Brain microvascular endothelial cell (primary cell): ENCODE measurements around the gene CLDN9.

Experiments used
- DNase-seq: peaks from one replicate; pipeline ENCODE4 v3.0.0-alpha.2; 2020
- H3K27ac ChIP-seq: fragments of 250-450 bp; sonication (Bioruptor Pico); 2 replicates; pipeline ENCODE4 v1.5.1; 2020; ENCODE audit warnings: mild to moderate bottlenecking, moderate library complexity
- H3K27me3 ChIP-seq: fragments of 250-450 bp; sonication (Bioruptor Pico); replicated peaks from 2 replicates; pipeline ENCODE4 v1.5.1; 2020; ENCODE audit warnings: mild to moderate bottlenecking
- H3K36me3 ChIP-seq: fragments of 250-450 bp; sonication (Bioruptor Pico); replicated peaks from 2 replicates; pipeline ENCODE4 v1.5.1; 2020; ENCODE audit warnings: mild to moderate bottlenecking
- H3K4me3 ChIP-seq: 2 replicates; pipeline ENCODE4 v1.5.1; 2011; ENCODE audit warnings: low read depth, mild to moderate bottlenecking, control low read depth, low read length, moderate library complexity
- CTCF ChIP-seq: IDR thresholded peaks from 2 replicates; pipeline ENCODE4 v1.5.1; 2011; ENCODE audit warnings: low read depth, mild to moderate bottlenecking, moderate library complexity, low read length, control low read depth, inconsistent platforms; ENCODE audit errors: missing control alignments
- in situ Hi-C: cut with HindIII; loops from 2 replicates; pipeline ENCODE4 v1.10.0; 2017; ENCODE audit warnings: low sequenced_read_pairs, low pct_ligation_motif_present

CLDN9 gene

GRCh38 chr16:2966808-2967191 is 45.9 kb upstream of the CLDN9 start:
- no peaks in the 10 kb centered on the region for H3K36me3 ChIP-seq
- H3K27me3 ChIP-seq, result peaks cover 52% of the 10 kb centered on the region
- H3K4me3 ChIP-seq, result no peak overlapping the region
- no peak for TF ChIP-seq CTCF
- in situ Hi-C loops, result no loop called here
- no peak overlapping the region for H3K27ac ChIP-seq
- no peak for DNase-seq

DNA sequence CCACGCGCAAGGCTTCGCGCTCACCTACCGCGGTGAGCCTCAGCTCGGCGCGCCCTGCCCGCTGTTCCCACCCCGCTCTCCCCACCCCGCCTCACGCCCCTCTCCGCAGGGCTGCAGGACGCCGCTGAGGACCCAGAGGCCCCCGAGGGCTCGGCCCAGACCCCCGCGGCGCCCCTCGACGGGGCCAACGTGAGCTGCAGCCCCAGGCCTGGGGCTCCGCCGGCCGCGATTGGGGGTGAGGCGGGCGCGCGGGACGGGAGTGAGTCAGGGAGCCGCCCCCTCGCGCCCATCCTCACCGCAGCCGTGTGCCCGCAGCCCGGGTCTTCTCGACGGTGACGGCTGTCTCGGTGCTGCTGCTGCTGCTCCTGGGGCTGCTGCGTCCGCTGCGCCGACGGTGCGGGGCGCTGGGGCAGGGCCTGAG is 45.5 kb upstream of the CLDN9 start:
- peaks cover 52% of the 10 kb centered on the region for H3K27me3 ChIP-seq
- H3K36me3 ChIP-seq, result no peaks in the 10 kb centered on the region
- no peak overlapping the region for H3K27ac ChIP-seq
- no peak overlapping the region for H3K4me3 ChIP-seq
- no peak for DNase-seq
- in situ Hi-C loops, result no loop called here
- no peak for TF ChIP-seq CTCF

GRCh38 chr16:2967721-2968161 is 45.0 kb upstream of the CLDN9 start:
- no peaks in the 10 kb centered on the region for H3K36me3 ChIP-seq
- H3K27ac ChIP-seq, result no peak overlapping the region
- in situ Hi-C loops, result no loop called here
- H3K4me3 ChIP-seq, result no peak overlapping the region
- TF ChIP-seq CTCF, result no peak
- no peak for DNase-seq
- peaks cover 47% of the 10 kb centered on the region for H3K27me3 ChIP-seq

DNA sequence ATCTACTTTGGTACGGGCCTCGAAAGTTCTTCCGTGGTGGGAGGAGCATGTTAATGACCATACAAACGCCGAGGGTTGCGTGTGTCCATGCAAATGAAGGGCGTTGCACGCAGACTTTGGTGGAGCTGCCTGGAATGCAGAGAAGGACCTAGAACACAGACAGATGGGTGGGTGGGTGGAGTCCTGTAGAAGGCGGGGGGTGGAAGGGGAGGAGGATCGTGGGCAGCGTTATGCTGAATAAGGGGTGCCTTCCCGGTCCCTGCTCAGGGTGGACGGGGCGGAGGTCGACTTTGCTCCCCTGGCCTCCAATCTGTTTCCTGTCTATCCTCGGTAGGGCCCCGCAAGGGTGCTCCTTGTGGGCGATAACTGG is 44.4 kb upstream of the CLDN9 start:
- Histone ChIP-seq H3K4me3 (no peak overlapping the region), H3K27me3 (peaks cover 41% of the 10 kb centered on the region)

DNA sequence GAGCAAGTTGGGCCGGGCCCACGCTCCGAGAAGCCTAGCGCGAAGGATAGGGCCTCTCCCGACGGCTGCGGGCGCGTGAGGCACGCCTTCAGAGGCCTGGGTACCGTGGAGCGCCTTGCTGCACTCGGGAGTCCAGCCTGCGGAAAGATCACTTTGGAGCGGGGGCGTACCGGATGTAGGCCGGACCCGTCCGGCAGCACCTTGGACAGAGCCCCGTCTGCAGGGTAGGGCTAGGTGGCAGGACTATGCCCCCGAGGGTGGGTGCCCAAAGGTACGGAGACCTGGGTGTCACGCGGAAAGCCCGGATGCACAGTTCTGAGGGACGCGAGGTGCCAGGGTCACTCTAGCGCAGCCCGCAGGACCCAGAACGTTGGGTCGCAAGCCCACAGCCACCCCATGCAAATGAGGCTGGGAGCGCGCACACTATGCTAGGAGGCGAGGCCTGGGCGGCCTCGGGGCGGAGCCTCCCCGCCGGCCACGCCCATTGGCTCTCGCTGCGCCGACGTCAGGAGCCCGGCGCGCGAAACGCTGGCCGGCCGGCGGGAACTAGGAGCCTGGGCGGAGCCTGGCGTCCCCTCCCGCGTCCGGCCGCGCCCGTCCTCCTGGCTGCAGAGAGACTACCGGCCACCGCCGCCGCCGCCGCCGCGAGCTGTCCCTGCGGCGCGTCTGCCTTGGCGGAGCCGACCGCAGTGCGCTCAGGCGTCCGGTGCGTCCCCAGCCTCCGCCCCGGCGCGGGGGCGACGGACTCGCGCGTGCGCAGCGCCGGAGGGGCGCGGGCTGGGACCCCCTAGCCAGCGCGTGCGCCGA is 43.8 kb upstream of the CLDN9 start, which contains the start of gene PAQR4:
PAQR4 (plus strand) TSS at position 611 of the 807 bp plus-strand sequence. CDS start 327 bp downstream, outside the sequence.
- TF ChIP-seq CTCF, result no peak
- Histone ChIP-seq H3K4me3 (peak within 1 kb of the TSS; percentile 51), H3K36me3 (no peaks in the 10 kb centered on the region), H3K27me3 (peaks cover 35% of the 10 kb centered on the region), H3K27ac (no peak within 1 kb of the TSS)
- DNase-seq, result peak; percentile 60
- in situ Hi-C loops, result no loop called here

More for the DNA sequence above, 44.4 kb upstream of the CLDN9 start:
- no peak for TF ChIP-seq CTCF
- DNase-seq, result no peak
- in situ Hi-C loops, result no loop called here
- Histone ChIP-seq H3K36me3 (no peaks in the 10 kb centered on the region), H3K27ac (no peak overlapping the region)
